WTC11 (cell line): ENCODE data around the gene PKP4. TPM values are rescaled to one million over a fixed set of nuclear protein-coding genes. Genes with fewer than 3 reads are reported as not detected.

ENCODE experiments used
- ATAC-seq: fragments of 200-7000 bp; cut with Tn5 transposase; 2 replicates; pipeline ENCODE4 v1.10.0; 2021; ENCODE audit warnings: mild to moderate bottlenecking, moderate library complexity
- CTCF ChIA-PET: fragments of 300-600 bp; sonication (Branson Sonifier 250); formaldehyde crosslinking; loops from one replicate; lab custom pipeline; 2021; ENCODE audit warnings: antibody characterized with exemption; lab: Charles Lee
- POLR2A ChIA-PET: fragments of 350-600 bp; sonication (Branson Sonifier 250); formaldehyde crosslinking; loops from one replicate; lab custom pipeline; 2021; ENCODE audit warnings: antibody characterized with exemption; lab: Charles Lee
- DNase-seq: peaks from one replicate; pipeline ENCODE4 v3.0.0; 2021; ENCODE audit warnings: low spot score
- H3K27ac Mint-ChIP-seq: 2 replicates; pipeline ENCODE4 v1.8.0; 2021; ENCODE audit warnings: mixed read lengths
- H3K27me3 Mint-ChIP-seq: 2 replicates; pipeline ENCODE4 v1.8.0; 2021; ENCODE audit warnings: low read depth, mild to moderate bottlenecking, moderate library complexity, mixed read lengths
- H3K36me3 Mint-ChIP-seq: 2 replicates; pipeline ENCODE4 v1.8.0; 2021; ENCODE audit warnings: mixed read lengths
- H3K4me1 Mint-ChIP-seq: 2 replicates; pipeline ENCODE4 v1.8.0; 2022; ENCODE audit warnings: mixed read lengths
- H3K4me3 Mint-ChIP-seq: 2 replicates; pipeline ENCODE4 v1.8.0; 2021; ENCODE audit warnings: mild to moderate bottlenecking, moderate library complexity, mixed read lengths
- H3K9me3 Mint-ChIP-seq: 2 replicates; pipeline ENCODE4 v1.8.0; 2021; ENCODE audit warnings: mixed read lengths
- ATF1 ChIP-seq: sonication (generic); formaldehyde crosslinking; IDR thresholded peaks from 2 replicates; pipeline ENCODE4 v1.8.1; 2023; ENCODE audit warnings: mild to moderate bottlenecking, moderate library complexity, missing genetic modification reagents
- CDX4 ChIP-seq: fragments of 250-450 bp; sonication (Bioruptor Pico); IDR thresholded peaks from 2 replicates; pipeline ENCODE4 v1.9.0; 2021; ENCODE audit warnings: moderate library complexity, mild to moderate bottlenecking, inconsistent platforms, borderline replicate concordance
- CREM ChIP-seq: sonication (generic); formaldehyde crosslinking; IDR thresholded peaks from 2 replicates; pipeline ENCODE4 v1.8.1; 2022; ENCODE audit warnings: mild to moderate bottlenecking, missing genetic modification reagents, moderate library complexity
- E2F4 ChIP-seq: sonication (generic); formaldehyde crosslinking; IDR thresholded peaks from 2 replicates; pipeline ENCODE4 v1.8.1; 2022; ENCODE audit warnings: low read depth, mild to moderate bottlenecking, moderate library complexity, missing genetic modification reagents, borderline replicate concordance
- EMX1 ChIP-seq: fragments of 250-450 bp; sonication (Bioruptor Pico); IDR thresholded peaks from 2 replicates; pipeline ENCODE4 v1.8.0; 2021; ENCODE audit warnings: mild to moderate bottlenecking
- FOXP1 ChIP-seq: sonication (generic); formaldehyde crosslinking; IDR thresholded peaks from 2 replicates; pipeline ENCODE4 v1.8.0; 2022; ENCODE audit warnings: missing genetic modification reagents, mild to moderate bottlenecking, moderate library complexity, borderline replicate concordance
- HMGA2 ChIP-seq: fragments of 250-450 bp; sonication (Bioruptor Pico); IDR thresholded peaks from 2 replicates; pipeline ENCODE4 v1.4.0; 2021; ENCODE audit warnings: mild to moderate bottlenecking, moderate library complexity
- MAX ChIP-seq: sonication (generic); formaldehyde crosslinking; IDR thresholded peaks from 2 replicates; pipeline ENCODE4 v1.8.0; 2022; ENCODE audit warnings: mild to moderate bottlenecking, missing genetic modification reagents
- MXD4 ChIP-seq: fragments of 250-450 bp; sonication (Bioruptor Pico); IDR thresholded peaks from 2 replicates; pipeline ENCODE4 v1.8.0; 2021; ENCODE audit warnings: mild to moderate bottlenecking, moderate library complexity, borderline replicate concordance
- MYBL2 ChIP-seq: sonication (generic); formaldehyde crosslinking; IDR thresholded peaks from 2 replicates; pipeline ENCODE4 v1.8.1; 2023; ENCODE audit warnings: mild to moderate bottlenecking, moderate library complexity, missing genetic modification reagents
- NFATC4 ChIP-seq: fragments of 250-450 bp; sonication (Bioruptor Pico); IDR thresholded peaks from 2 replicates; pipeline ENCODE4 v1.9.0; 2021; ENCODE audit warnings: mild to moderate bottlenecking
- NR2C2 ChIP-seq: sonication (generic); formaldehyde crosslinking; IDR thresholded peaks from 2 replicates; pipeline ENCODE4 v1.8.0; 2022; ENCODE audit warnings: mild to moderate bottlenecking, missing genetic modification reagents
- RELA ChIP-seq: sonication (generic); formaldehyde crosslinking; IDR thresholded peaks from 2 replicates; pipeline ENCODE4 v1.8.1; 2022; ENCODE audit warnings: missing genetic modification reagents, mild to moderate bottlenecking, borderline replicate concordance
- SP1 ChIP-seq: sonication (generic); formaldehyde crosslinking; conservative IDR thresholded peaks from 2 replicates; pipeline ENCODE4 v1.8.1; 2022; ENCODE audit warnings: missing genetic modification reagents
- TEAD4 ChIP-seq: sonication (generic); formaldehyde crosslinking; IDR thresholded peaks from 2 replicates; pipeline ENCODE4 v1.8.0; 2022; ENCODE audit warnings: mild to moderate bottlenecking, missing genetic modification reagents
- ZNF232 ChIP-seq: sonication (generic); formaldehyde crosslinking; IDR thresholded peaks from 2 replicates; pipeline ENCODE4 v1.8.0; 2022; ENCODE audit warnings: mild to moderate bottlenecking, missing genetic modification reagents
- ZNF263 ChIP-seq: sonication (generic); formaldehyde crosslinking; IDR thresholded peaks from 2 replicates; pipeline ENCODE4 v1.8.1; 2022; ENCODE audit warnings: low read depth, mild to moderate bottlenecking, moderate library complexity, missing genetic modification reagents
- ZNF416 ChIP-seq: fragments of 250-450 bp; sonication (Bioruptor Pico); IDR thresholded peaks from 2 replicates; pipeline ENCODE4 v1.9.0; 2021; ENCODE audit warnings: mild to moderate bottlenecking, inconsistent platforms
- ZNF512 ChIP-seq: sonication (generic); formaldehyde crosslinking; IDR thresholded peaks from 2 replicates; pipeline ENCODE4 v1.8.1; 2022; ENCODE audit warnings: missing genetic modification reagents, borderline replicate concordance
- ZNF532 ChIP-seq: fragments of 250-450 bp; sonication (Bioruptor Pico); IDR thresholded peaks from 2 replicates; pipeline ENCODE4 v1.9.0; 2021; ENCODE audit warnings: mild to moderate bottlenecking, borderline replicate concordance
- total RNA-seq: library from RNA; stranded (reverse); gene quantifications from 3 replicates; pipeline ENCODE4 v1.2.3, GENCODE V29; 2021

Gene PKP4
- total RNA-seq, 1 experiment from 2014 or later: 78.9 TPM

GRCh38 chr2:158663796-158664195, 207.0 kb downstream of the PKP4 start (continued):
- no peak for TF ChIP-seq MYBL2 (CRISPR knock-in tag)
- TF ChIP-seq CDX4: no peak
- TF ChIP-seq HMGA2 (CRISPR knock-in tag): no peak
- no peak for TF ChIP-seq SP1

GRCh38 chr2:158664987-158665386, 208.2 kb downstream of the PKP4 start:
- ChIA-PET CTCF (no interaction called here), POLR2A (no interaction called here)
- DNase-seq: no peak
- peaks cover 47% of the 10 kb centered on the region for H3K36me3 Mint-ChIP-seq
- ATAC-seq: no peak
- no peak overlapping the region for H3K27ac Mint-ChIP-seq
- no peaks in the 10 kb centered on the region for H3K4me1 Mint-ChIP-seq
- TF ChIP-seq TEAD4 (CRISPR knock-in tag) (no peak), ZNF232 (CRISPR knock-in tag) (no peak), ZNF263 (CRISPR knock-in tag) (no peak), E2F4 (no peak), EMX1 (CRISPR knock-in tag) (no peak), RELA (CRISPR knock-in tag) (no peak), NFATC4 (CRISPR knock-in tag) (no peak), MYBL2 (CRISPR knock-in tag) (no peak), FOXP1 (CRISPR knock-in tag) (no peak), NR2C2 (CRISPR knock-in tag) (no peak), MXD4 (no peak), ZNF532 (no peak), MAX (CRISPR knock-in tag) (no peak), ATF1 (CRISPR knock-in tag) (no peak), ZNF512 (CRISPR knock-in tag) (no peak), ZNF416 (CRISPR knock-in tag) (no peak), CREM (CRISPR knock-in tag) (no peak)
- H3K27me3 Mint-ChIP-seq: no peaks in the 10 kb centered on the region
- no peaks in the 10 kb centered on the region for H3K9me3 Mint-ChIP-seq
- H3K4me3 Mint-ChIP-seq: no peak overlapping the region
